ENCODE measurements around the gene SLC6A9. TPM values are rescaled to one million over a fixed set of nuclear protein-coding genes. Genes with fewer than 3 reads are reported as not detected.

The SLC6A9 gene
- total and polyA plus RNA-seq, 2 experiments from 2014 or later = 14.4 to 20.0 TPM

DNA sequence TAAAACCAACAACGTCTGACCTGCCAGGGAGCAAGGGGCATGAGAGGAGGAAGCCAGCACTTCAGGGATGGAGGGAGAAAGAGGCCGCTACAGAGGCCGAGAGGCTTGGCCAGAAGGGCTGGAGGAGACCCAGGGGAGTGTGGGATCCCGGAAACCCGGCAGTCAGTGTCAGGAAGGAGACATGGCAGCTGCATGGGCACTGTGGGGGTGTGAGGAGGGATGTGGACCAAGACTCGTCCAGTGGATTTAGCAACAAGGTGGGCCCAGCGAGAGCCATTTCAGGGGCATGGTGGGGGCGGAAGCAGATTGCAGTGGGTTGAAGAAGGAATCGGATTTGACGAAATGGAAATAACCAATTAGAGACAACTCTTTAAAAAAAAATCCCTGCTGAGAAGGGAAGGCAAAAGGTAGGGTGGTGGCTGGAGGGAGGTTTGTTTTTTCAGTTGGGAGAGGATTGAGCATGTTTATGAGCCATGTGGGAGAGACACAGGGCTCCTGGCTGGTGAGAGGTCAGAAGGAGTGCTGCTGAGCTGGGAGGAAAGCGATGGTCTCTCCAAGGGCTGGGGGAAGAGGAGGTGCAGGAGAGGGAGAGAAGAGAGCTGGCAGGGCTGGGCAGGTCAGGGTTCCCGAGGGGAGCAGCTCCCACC lies 47.9 kb downstream of the SLC6A9 start (continued):
- TF ChIP-seq, protein P1, sequence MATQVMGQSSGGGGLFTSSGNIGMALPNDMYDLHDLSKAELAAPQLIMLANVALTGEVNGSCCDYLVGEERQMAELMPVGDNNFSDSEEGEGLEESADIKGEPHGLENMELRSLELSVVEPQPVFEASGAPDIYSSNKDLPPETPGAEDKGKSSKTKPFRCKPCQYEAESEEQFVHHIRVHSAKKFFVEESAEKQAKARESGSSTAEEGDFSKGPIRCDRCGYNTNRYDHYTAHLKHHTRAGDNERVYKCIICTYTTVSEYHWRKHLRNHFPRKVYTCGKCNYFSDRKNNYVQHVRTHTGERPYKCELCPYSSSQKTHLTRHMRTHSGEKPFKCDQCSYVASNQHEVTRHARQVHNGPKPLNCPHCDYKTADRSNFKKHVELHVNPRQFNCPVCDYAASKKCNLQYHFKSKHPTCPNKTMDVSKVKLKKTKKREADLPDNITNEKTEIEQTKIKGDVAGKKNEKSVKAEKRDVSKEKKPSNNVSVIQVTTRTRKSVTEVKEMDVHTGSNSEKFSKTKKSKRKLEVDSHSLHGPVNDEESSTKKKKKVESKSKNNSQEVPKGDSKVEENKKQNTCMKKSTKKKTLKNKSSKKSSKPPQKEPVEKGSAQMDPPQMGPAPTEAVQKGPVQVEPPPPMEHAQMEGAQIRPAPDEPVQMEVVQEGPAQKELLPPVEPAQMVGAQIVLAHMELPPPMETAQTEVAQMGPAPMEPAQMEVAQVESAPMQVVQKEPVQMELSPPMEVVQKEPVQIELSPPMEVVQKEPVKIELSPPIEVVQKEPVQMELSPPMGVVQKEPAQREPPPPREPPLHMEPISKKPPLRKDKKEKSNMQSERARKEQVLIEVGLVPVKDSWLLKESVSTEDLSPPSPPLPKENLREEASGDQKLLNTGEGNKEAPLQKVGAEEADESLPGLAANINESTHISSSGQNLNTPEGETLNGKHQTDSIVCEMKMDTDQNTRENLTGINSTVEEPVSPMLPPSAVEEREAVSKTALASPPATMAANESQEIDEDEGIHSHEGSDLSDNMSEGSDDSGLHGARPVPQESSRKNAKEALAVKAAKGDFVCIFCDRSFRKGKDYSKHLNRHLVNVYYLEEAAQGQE (IDR thresholded peaks at IDR 0.05; ENCODE audit: unreplicated experiment) = no peak
- no peak for TF ChIP-seq STAT1 (IDR thresholded peaks at IDR 0.05; ENCODE audit: unreplicated experiment)

DNA sequence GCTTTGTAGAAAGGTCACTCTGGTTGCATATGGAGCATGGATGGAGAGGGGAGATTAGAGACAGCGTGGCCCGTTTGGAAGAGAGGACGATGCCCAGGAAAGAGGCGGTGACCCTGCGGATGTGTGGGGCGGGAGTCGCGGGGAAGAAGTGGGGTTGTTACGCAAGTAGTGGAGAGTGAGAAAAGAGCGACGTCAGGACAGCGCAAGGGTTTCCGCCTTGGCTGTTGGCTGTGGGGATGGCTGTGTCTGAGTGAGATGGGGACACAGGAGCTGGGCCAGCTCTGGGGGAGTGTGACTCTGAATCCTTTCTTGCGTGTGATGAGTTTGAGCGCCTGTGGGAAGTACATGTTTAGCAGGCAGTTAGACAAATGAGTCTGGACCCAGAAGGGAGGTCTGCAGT lies 48.5 kb downstream of the SLC6A9 start:
- Histone ChIP-seq H3K79me2 (replicated peaks; ENCODE audit: insufficient read depth) (peaks cover 8% of the 10 kb centered on the region; the same call in 1 of the 2 replicates), H4K20me1 (replicated peaks; ENCODE audit: insufficient read depth) (no peaks in the 10 kb centered on the region; the same call in 1 of the 2 replicates), H2AFZ (no peak overlapping the region), H3K4me2 (no peak overlapping the region), H3K27ac (ENCODE audit: low read depth) (no peak overlapping the region), H3K9me2 (ENCODE audit: insufficient read depth) (no peaks in the 10 kb centered on the region), H3K36me3 (ENCODE audit: insufficient read depth) (no peaks in the 10 kb centered on the region), H3K4me1 (ENCODE audit: insufficient read depth) (peaks cover 10% of the 10 kb centered on the region; the same call in 1 of the 2 replicates), H3K27me3 (ENCODE audit: insufficient read depth) (no peaks in the 10 kb centered on the region), H3F3A (replicated peaks; ENCODE audit: low read depth) (peaks cover 13% of the 10 kb centered on the region; the same call in 1 of the 2 replicates), H3K4me3 (no peak overlapping the region)
- TF ChIP-seq, protein P1 (IDR thresholded peaks at IDR 0.05; ENCODE audit: unreplicated experiment) = no peak
- TF ChIP-seq EZH2 (IDR thresholded peaks at IDR 0.05; ENCODE audit: low read depth, unreplicated experiment) (no peak), POLR2AphosphoS5 (IDR thresholded peaks at IDR 0.05; ENCODE audit: low read depth) (no peak), EZH2phosphoT487 (IDR thresholded peaks at IDR 0.05; ENCODE audit: unreplicated experiment) (no peak), CREB1 (CRISPR knock-in tag; IDR thresholded peaks at IDR 0.05; ENCODE audit: low read depth) (no peak), JUNB (IDR thresholded peaks at IDR 0.05; ENCODE audit: unreplicated experiment) (no peak)
- TF ChIP-seq, protein P2, sequence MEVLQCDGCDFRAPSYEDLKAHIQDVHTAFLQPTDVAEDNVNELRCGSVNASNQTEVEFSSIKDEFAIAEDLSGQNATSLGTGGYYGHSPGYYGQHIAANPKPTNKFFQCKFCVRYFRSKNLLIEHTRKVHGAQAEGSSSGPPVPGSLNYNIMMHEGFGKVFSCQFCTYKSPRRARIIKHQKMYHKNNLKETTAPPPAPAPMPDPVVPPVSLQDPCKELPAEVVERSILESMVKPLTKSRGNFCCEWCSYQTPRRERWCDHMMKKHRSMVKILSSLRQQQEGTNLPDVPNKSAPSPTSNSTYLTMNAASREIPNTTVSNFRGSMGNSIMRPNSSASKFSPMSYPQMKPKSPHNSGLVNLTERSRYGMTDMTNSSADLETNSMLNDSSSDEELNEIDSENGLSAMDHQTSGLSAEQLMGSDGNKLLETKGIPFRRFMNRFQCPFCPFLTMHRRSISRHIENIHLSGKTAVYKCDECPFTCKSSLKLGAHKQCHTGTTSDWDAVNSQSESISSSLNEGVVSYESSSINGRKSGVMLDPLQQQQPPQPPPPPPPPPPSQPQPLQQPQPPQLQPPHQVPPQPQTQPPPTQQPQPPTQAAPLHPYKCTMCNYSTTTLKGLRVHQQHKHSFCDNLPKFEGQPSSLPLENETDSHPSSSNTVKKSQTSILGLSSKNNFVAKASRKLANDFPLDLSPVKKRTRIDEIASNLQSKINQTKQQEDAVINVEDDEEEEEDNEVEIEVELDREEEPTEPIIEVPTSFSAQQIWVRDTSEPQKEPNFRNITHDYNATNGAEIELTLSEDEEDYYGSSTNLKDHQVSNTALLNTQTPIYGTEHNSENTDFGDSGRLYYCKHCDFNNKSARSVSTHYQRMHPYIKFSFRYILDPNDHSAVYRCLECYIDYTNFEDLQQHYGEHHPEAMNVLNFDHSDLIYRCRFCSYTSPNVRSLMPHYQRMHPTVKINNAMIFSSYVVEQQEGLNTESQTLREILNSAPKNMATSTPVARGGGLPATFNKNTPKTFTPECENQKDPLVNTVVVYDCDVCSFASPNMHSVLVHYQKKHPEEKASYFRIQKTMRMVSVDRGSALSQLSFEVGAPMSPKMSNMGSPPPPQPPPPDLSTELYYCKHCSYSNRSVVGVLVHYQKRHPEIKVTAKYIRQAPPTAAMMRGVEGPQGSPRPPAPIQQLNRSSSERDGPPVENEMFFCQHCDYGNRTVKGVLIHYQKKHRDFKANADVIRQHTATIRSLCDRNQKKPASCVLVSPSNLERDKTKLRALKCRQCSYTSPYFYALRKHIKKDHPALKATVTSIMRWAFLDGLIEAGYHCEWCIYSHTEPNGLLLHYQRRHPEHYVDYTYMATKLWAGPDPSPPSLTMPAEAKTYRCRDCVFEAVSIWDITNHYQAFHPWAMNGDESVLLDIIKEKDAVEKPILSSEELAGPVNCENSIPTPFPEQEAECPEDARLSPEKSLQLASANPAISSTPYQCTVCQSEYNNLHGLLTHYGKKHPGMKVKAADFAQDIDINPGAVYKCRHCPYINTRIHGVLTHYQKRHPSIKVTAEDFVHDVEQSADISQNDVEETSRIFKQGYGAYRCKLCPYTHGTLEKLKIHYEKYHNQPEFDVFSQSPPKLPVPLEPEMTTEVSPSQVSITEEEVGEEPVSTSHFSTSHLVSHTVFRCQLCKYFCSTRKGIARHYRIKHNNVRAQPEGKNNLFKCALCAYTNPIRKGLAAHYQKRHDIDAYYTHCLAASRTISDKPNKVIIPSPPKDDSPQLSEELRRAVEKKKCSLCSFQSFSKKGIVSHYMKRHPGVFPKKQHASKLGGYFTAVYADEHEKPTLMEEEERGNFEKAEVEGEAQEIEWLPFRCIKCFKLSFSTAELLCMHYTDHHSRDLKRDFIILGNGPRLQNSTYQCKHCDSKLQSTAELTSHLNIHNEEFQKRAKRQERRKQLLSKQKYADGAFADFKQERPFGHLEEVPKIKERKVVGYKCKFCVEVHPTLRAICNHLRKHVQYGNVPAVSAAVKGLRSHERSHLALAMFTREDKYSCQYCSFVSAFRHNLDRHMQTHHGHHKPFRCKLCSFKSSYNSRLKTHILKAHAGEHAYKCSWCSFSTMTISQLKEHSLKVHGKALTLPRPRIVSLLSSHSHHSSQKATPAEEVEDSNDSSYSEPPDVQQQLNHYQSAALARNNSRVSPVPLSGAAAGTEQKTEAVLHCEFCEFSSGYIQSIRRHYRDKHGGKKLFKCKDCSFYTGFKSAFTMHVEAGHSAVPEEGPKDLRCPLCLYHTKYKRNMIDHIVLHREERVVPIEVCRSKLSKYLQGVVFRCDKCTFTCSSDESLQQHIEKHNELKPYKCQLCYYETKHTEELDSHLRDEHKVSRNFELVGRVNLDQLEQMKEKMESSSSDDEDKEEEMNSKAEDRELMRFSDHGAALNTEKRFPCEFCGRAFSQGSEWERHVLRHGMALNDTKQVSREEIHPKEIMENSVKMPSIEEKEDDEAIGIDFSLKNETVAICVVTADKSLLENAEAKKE (CRISPR knock-in tag; IDR thresholded peaks at IDR 0.05) = no peak
- Mint-ChIP-seq H3K27me3 (ENCODE audit: insufficient read depth, low read depth, poor library complexity) (peaks cover 30% of the 10 kb centered on the region), H3K9me3 (no peaks in the 10 kb centered on the region), H3K4me1 (peaks cover 19% of the 10 kb centered on the region), H3K4me3 (no peak overlapping the region; the same call in 2 of the 3 replicates), H3K36me3 (ENCODE audit: low read depth) (peaks cover 43% of the 10 kb centered on the region), H3K27ac (no peak overlapping the region)
- DNase-seq (ENCODE audit: low spot score) (no peak), ATAC-seq (no peak)

Measured in GM23338 (cell line).